HepG2 (cell line): ENCODE results near the gene CIITA. TPM values are rescaled to one million over a fixed set of nuclear protein-coding genes. Genes with fewer than 3 reads are reported as not detected.
A peak's percentile ranks its signal among the peaks of the same experiment; 100 is the strongest.

Experiments
- AHR ChIP-seq: IDR thresholded peaks from 2 replicates; pipeline ENCODE4 v1.6.1; 2018; ENCODE audit warnings: missing genetic modification reagents, missing compliant biosample characterization
- ASH2L ChIP-seq: fragments of 300-600, 200-600 bp; sonication (generic); IDR thresholded peaks from 2 replicates; pipeline ENCODE4 v1.7.0; 2017; ENCODE audit warnings: low read depth, mild to moderate bottlenecking, moderate library complexity, mixed read lengths, low read length; ENCODE audit not compliant: insufficient read length
- HNRNPL ChIP-seq: fragments of 200-400 bp; formaldehyde crosslinking; IDR thresholded peaks from 2 replicates; pipeline ENCODE4 v1.6.1; 2017; ENCODE audit warnings: mild to moderate bottlenecking, low read depth, low read length
- ISL2 ChIP-seq: sonication (generic); formaldehyde crosslinking; IDR thresholded peaks from 2 replicates; pipeline ENCODE4 v1.5.0; 2020; ENCODE audit warnings: missing genetic modification reagents
- KAT2B ChIP-seq: fragments of 150-350 bp; IDR thresholded peaks from 2 replicates; pipeline ENCODE4 v1.6.1; 2014; ENCODE audit warnings: low read depth, low read length, borderline replicate concordance
- KLF15 ChIP-seq: sonication (generic); formaldehyde crosslinking; IDR thresholded peaks from 2 replicates; pipeline ENCODE4 v1.8.1; 2023; ENCODE audit warnings: borderline replicate concordance, mild to moderate bottlenecking, inconsistent platforms, missing genetic modification reagents, mixed read lengths
- KLF16 ChIP-seq, 2 experiments: sonication (generic) in 1 of 2; formaldehyde crosslinking in 1 of 2; IDR thresholded peaks; 2 replicates each; pipeline versions ENCODE4 v1.6.1 to v1.8.0; 2016 to 2023; ENCODE audit warnings: missing genetic modification reagents in 2 of 2, missing compliant biosample characterization in 1 of 2
- MED13 ChIP-seq: sonication (generic); formaldehyde crosslinking; IDR thresholded peaks from 2 replicates; pipeline ENCODE4 v1.5.0; 2020; ENCODE audit warnings: missing genetic modification reagents
- MEIS1 ChIP-seq: sonication (generic); formaldehyde crosslinking; IDR thresholded peaks from 2 replicates; pipeline ENCODE4 v1.9.0; 2021; ENCODE audit warnings: mild to moderate bottlenecking, missing genetic modification reagents, moderate library complexity, borderline replicate concordance
- MTA1 ChIP-seq: sonication (generic); formaldehyde crosslinking; IDR thresholded peaks from 2 replicates; pipeline ENCODE4 v1.4.0; 2020; ENCODE audit warnings: missing genetic modification reagents, mild to moderate bottlenecking, borderline replicate concordance
- MXD4 ChIP-seq: IDR thresholded peaks from 2 replicates; pipeline ENCODE4 v1.6.1; 2016; ENCODE audit warnings: mild to moderate bottlenecking, missing biosample characterization, missing genetic modification reagents
- NBN ChIP-seq: fragments of 450-650 bp; conservative IDR thresholded peaks from 2 replicates; pipeline ENCODE4 v1.6.1; 2017
- POLR2A ChIP-seq, 2 experiments: IDR thresholded peaks; 2 replicates each; pipeline ENCODE4 v1.6.1; 2011; ENCODE audit warnings: low read depth in 2 of 2, low read length in 2 of 2, mild to moderate bottlenecking in 1 of 2, moderate library complexity in 1 of 2; ENCODE audit not compliant: insufficient read depth in 1 of 2
- RXRA ChIP-seq: sonication (generic); formaldehyde crosslinking; IDR thresholded peaks from 2 replicates; pipeline ENCODE4 v1.5.1; 2020; ENCODE audit warnings: missing genetic modification reagents
- RXRB ChIP-seq: IDR thresholded peaks from 2 replicates; pipeline ENCODE4 v1.6.1; 2016; ENCODE audit warnings: borderline replicate concordance, missing genetic modification reagents, missing compliant biosample characterization
- SMAD1 ChIP-seq: sonication (generic); formaldehyde crosslinking; IDR thresholded peaks from 2 replicates; pipeline ENCODE4 v1.4.0; 2020; ENCODE audit warnings: missing genetic modification reagents, low read depth, mild to moderate bottlenecking, borderline replicate concordance
- WIZ ChIP-seq: sonication (generic); formaldehyde crosslinking; IDR thresholded peaks from 2 replicates; pipeline ENCODE4 v1.5.1; 2020; ENCODE audit warnings: mild to moderate bottlenecking, missing genetic modification reagents
- XRCC5 ChIP-seq: fragments of 200-400 bp; formaldehyde crosslinking; optimal IDR thresholded peaks from 2 replicates; pipeline ENCODE3; 2017; ENCODE audit warnings: mild to moderate bottlenecking, low read length
- YEATS2 ChIP-seq: sonication (generic); formaldehyde crosslinking; IDR thresholded peaks from 2 replicates; pipeline ENCODE4 v1.4.0; 2020; ENCODE audit warnings: missing genetic modification reagents, borderline replicate concordance
- ZBTB7A ChIP-seq: sonication (generic); formaldehyde crosslinking; IDR thresholded peaks from 2 replicates; pipeline ENCODE4 v1.8.0; 2022; ENCODE audit warnings: mild to moderate bottlenecking, missing genetic modification reagents
- ZFX ChIP-seq: sonication (generic); formaldehyde crosslinking; IDR thresholded peaks from 2 replicates; pipeline ENCODE4 v1.4.0; 2020; ENCODE audit warnings: mild to moderate bottlenecking, low read depth, missing genetic modification reagents, moderate library complexity
- ZMYM2 ChIP-seq: sonication (generic); formaldehyde crosslinking; IDR thresholded peaks from 2 replicates; pipeline ENCODE4 v1.8.0; 2022; ENCODE audit warnings: mild to moderate bottlenecking, missing genetic modification reagents
- ZNF101 ChIP-seq: sonication (generic); formaldehyde crosslinking; IDR thresholded peaks from 2 replicates; pipeline ENCODE4 v1.4.0; 2020; ENCODE audit warnings: mild to moderate bottlenecking, low read depth, missing genetic modification reagents, borderline replicate concordance
- ZNF160 ChIP-seq: sonication (generic); formaldehyde crosslinking; IDR thresholded peaks from 2 replicates; pipeline ENCODE4 v1.8.0; 2022; ENCODE audit warnings: mild to moderate bottlenecking, inconsistent platforms, missing genetic modification reagents
- ZNF367 ChIP-seq: sonication (generic); formaldehyde crosslinking; IDR thresholded peaks from 2 replicates; pipeline ENCODE4 v1.4.0; 2020; ENCODE audit warnings: missing genetic modification reagents, borderline replicate concordance
- ZNF781 ChIP-seq: sonication (generic); formaldehyde crosslinking; IDR thresholded peaks from 2 replicates; pipeline ENCODE4 v1.5.1; 2020; ENCODE audit warnings: borderline replicate concordance, mild to moderate bottlenecking, missing genetic modification reagents; ENCODE audit errors: not compliant biosample characterization
- ZNF879 ChIP-seq: sonication (generic); formaldehyde crosslinking; IDR thresholded peaks from 2 replicates; pipeline ENCODE4 v1.8.1; 2023; ENCODE audit warnings: missing genetic modification reagents
- polyA plus RNA-seq, 8 experiments: library from polyadenylated mRNA; depleted of rRNA in 3 of 8; stranded (reverse) in 7 of 8; unstranded in 1 of 8; fragments of >200 nt; fragmentation: Illumina TruSeq in 4 of 8; extraction: Trizol in 4 of 8; gene quantifications; 2 replicates each; pipeline versions ENCODE4 v1.2.1 to v1.2.3, GENCODE V29; 2011 to 2016; ENCODE audit warnings: low read depth in 4 of 8, missing spikeins in 1 of 8, mixed read lengths in 1 of 8; ENCODE audit not compliant: insufficient read depth in 1 of 8
- total RNA-seq, 5 experiments: library from RNA; depleted of rRNA; stranded (reverse); fragments of >200 nt; fragmentation: Illumina TruSeq; extraction: Trizol; gene quantifications; 2 replicates each; pipeline ENCODE4 v1.2.3, GENCODE V29; 2016; ENCODE audit warnings: low read depth in 1 of 5
- TF ChIP-seq, protein P1 (sequence below): sonication (generic); formaldehyde crosslinking; IDR thresholded peaks from 2 replicates; pipeline ENCODE4 v1.5.1; 2020; ENCODE audit warnings: missing genetic modification reagents, mild to moderate bottlenecking, borderline replicate concordance
- TF ChIP-seq, protein P2 (sequence below): sonication (generic); formaldehyde crosslinking; IDR thresholded peaks from 2 replicates; pipeline ENCODE4 v1.5.0; 2020; ENCODE audit warnings: missing genetic modification reagents, mild to moderate bottlenecking, borderline replicate concordance
- TF ChIP-seq, protein P3 (sequence below): sonication (generic); formaldehyde crosslinking; IDR thresholded peaks from 2 replicates; pipeline ENCODE4 v1.4.0; 2020; ENCODE audit warnings: mild to moderate bottlenecking, missing genetic modification reagents

Gene CIITA
- total and polyA plus RNA-seq, 2 of the 13 experiments (the other 11 are each of a cell fraction or from before 2014, with no cell fraction given): 0.08 to 0.09 TPM

DNA sequence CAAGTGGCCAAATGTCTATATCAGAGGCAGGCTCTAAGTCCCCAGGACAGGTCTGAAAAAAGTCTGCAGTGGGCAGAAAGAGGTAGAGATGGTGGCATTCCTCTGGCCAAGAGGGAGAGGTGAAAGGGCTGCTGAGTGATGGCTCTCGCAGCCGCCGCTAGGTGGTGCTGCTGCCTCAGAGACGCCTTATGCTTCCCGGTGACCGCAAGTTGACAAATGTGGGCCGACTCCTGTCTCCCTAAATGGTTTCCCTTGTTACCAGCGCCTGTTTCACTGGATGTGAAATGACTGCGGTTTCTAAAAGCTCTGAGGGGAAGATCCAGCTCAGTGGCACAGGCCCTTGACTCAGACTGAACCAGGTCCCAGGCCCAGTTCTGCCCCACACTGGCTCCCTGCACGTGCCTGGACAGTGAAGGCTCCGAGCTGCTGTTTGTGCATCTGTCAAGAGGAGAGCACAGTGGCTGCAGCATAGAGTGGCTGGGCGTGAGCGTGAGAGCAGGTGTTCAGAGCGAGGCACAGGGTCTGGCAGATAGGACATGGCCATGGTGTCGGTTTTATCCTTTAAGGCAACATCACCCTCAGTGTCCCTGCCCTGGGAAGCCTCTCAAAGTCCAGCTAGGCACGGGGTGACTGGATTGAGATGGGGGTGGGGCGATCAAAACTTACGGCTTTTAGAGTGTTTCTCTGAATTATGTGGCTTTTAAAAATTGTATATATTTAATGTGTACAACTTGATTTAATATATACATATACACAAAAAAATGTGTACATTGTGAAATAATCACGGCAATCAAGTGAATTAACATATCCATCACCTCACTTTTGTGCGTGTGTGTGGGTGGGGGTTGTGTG lies 87.3 kb downstream of the CIITA start (continued):
- no peak for TF ChIP-seq ZNF367 (CRISPR knock-in tag)
- no peak for TF ChIP-seq ZMYM2 (CRISPR knock-in tag)
- TF ChIP-seq MEIS1 (CRISPR knock-in tag): 0 out of 2 replicates have a peak, but pooled peaks have one; percentile 50
- TF ChIP-seq RXRA: peak; percentile 56
- no peak for TF ChIP-seq ASH2L
- TF ChIP-seq ZNF160 (CRISPR knock-in tag): peak; percentile 53; the same call in 1 of the 2 replicates
- TF ChIP-seq KLF15: no peak
- TF ChIP-seq HNRNPL: no peak
- no peak for TF ChIP-seq KLF16 (CRISPR knock-in tag; IDR thresholded peaks at IDR 0.05)
- TF ChIP-seq MXD4 (CRISPR knock-in tag): peak; percentile 86
- no peak for TF ChIP-seq KAT2B
- peak; percentile 65; the same call in 1 of the 2 replicates for TF ChIP-seq YEATS2 (CRISPR knock-in tag)
- TF ChIP-seq ZNF781 (CRISPR knock-in tag): peak; percentile 80
- TF ChIP-seq, protein P1, sequence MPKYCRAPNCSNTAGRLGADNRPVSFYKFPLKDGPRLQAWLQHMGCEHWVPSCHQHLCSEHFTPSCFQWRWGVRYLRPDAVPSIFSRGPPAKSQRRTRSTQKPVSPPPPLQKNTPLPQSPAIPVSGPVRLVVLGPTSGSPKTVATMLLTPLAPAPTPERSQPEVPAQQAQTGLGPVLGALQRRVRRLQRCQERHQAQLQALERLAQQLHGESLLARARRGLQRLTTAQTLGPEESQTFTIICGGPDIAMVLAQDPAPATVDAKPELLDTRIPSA (CRISPR knock-in tag): no peak
- peak; percentile 45; the same call in 1 of the 2 replicates for TF ChIP-seq ZFX (CRISPR knock-in tag)
- TF ChIP-seq NBN: no peak
- TF ChIP-seq ISL2 (CRISPR knock-in tag): peak; percentile 41; the same call in 1 of the 2 replicates
- TF ChIP-seq MED13 (CRISPR knock-in tag): no peak
- no peak for TF ChIP-seq ZBTB7A
- peak; percentile 43; the same call in 1 of the 2 replicates for TF ChIP-seq WIZ (CRISPR knock-in tag)
- TF ChIP-seq SMAD1 (CRISPR knock-in tag): peak; percentile 86; the same call in 1 of the 2 replicates
- TF ChIP-seq ZNF101 (CRISPR knock-in tag): no peak
- TF ChIP-seq, protein P2, sequence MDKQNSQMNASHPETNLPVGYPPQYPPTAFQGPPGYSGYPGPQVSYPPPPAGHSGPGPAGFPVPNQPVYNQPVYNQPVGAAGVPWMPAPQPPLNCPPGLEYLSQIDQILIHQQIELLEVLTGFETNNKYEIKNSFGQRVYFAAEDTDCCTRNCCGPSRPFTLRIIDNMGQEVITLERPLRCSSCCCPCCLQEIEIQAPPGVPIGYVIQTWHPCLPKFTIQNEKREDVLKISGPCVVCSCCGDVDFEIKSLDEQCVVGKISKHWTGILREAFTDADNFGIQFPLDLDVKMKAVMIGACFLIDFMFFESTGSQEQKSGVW (CRISPR knock-in tag): no peak
- no peak for TF ChIP-seq ZNF879 (CRISPR knock-in tag)
- TF ChIP-seq XRCC5: peak; percentile 97
- no peak for TF ChIP-seq POLR2A (IDR thresholded peaks at IDR 0.05; ENCODE audit: insufficient read depth in 1 of 2, low read depth in 2 of 2, low read length in 2 of 2)
- TF ChIP-seq AHR (CRISPR knock-in tag): no peak
- peak; percentile 36; the same call in 1 of the 2 replicates for TF ChIP-seq RXRB (CRISPR knock-in tag)
- peak; percentile 81; the same call in 1 of the 2 replicates for TF ChIP-seq MTA1 (CRISPR knock-in tag)
- TF ChIP-seq, protein P3, sequence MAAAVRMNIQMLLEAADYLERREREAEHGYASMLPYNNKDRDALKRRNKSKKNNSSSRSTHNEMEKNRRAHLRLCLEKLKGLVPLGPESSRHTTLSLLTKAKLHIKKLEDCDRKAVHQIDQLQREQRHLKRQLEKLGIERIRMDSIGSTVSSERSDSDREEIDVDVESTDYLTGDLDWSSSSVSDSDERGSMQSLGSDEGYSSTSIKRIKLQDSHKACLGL (CRISPR knock-in tag): no peak
